ENCODE measurements around the gene MIA.
A peak's percentile ranks its signal among the peaks of the same experiment; 100 is the strongest.

The MIA gene

GRCh38 chr19:40808021-40808325 lies 32.7 kb downstream of the MIA start:
- H3K27ac ChIP-seq (ENCODE audit: extremely low read depth, low read depth, low read length): peak overlapping the region; percentile 28; the same call in 1 of the 2 replicates

GRCh38 chr19:40808497-40808896 lies 33.2 kb downstream of the MIA start:
- H3K9me3 ChIP-seq (ENCODE audit: control insufficient read depth, insufficient read depth, low read depth, low read length): no peaks in the 10 kb centered on the region
- POLR2A ChIA-PET: interaction anchor here (1.4 to 8.6 kb wide), 5 partner anchors 10 to 145 kb away, joined by 4 to 86 read pairs (median 18); partner anchors contain the start of genes ACTMAP, EGLN2, RAB4B and SNRPA
- TF ChIP-seq ZEB2 (tag by site-specific recombination; IDR thresholded peaks at IDR 0.05): 0 out of 2 replicates have a peak, but pooled peaks have one; percentile 3
- no peak for TF ChIP-seq PBX3 (CRISPR knock-in tag; IDR thresholded peaks at IDR 0.05)
- 0 out of 2 replicates have a peak, but pooled peaks have one; percentile 25 for TF ChIP-seq HIC1 (tag by site-specific recombination; IDR thresholded peaks at IDR 0.05)
- no peak overlapping the region for H3K4me3 ChIP-seq (ENCODE audit: low read depth, low read length)
- peaks cover 50% of the 10 kb centered on the region for H3K4me1 ChIP-seq (ENCODE audit: control insufficient read depth, insufficient read depth, low read length)
- no peak overlapping the region for H3K27ac ChIP-seq (ENCODE audit: extremely low read depth, low read depth, low read length)
- H3K36me3 ChIP-seq (ENCODE audit: control insufficient read depth in 2 of 2, insufficient read depth in 1 of 2, low read length in 2 of 2): peaks cover 28 to 52% of the 10 kb centered on the region in 2 experiments
- CTCF ChIA-PET: interaction anchor here (0.5 to 5.6 kb wide), 20 partner anchors 8 to 455 kb away, joined by 3 to 77 read pairs (median 6); partner anchors contain the start of genes ACTMAP, EGLN2, MIA and RAB4B

More at GRCh38 chr19:40808021-40808325, 32.7 kb downstream of the MIA start:
- no peak overlapping the region for H3K4me3 ChIP-seq (ENCODE audit: low read depth, low read length)
- no peak for TF ChIP-seq ZNF529 (tag by site-specific recombination; IDR thresholded peaks at IDR 0.05; ENCODE audit: insufficient replicate concordance)
- H3K36me3 ChIP-seq (ENCODE audit: control insufficient read depth in 2 of 2, insufficient read depth in 1 of 2, low read length in 2 of 2): peaks cover 28 to 57% of the 10 kb centered on the region in 2 experiments
- ChIA-PET POLR2A (interaction anchor here (1.3 to 8.6 kb wide), 6 partner anchors 10 to 145 kb away, joined by 4 to 86 read pairs (median 16); partner anchors contain the start of genes ACTMAP, EGLN2, RAB4B and SNRPA), CTCF (interaction anchor here (0.5 to 5.6 kb wide), 30 partner anchors 9 to 750 kb away, joined by 3 to 77 read pairs (median 4); partner anchors contain the start of genes ACTMAP, EGLN2, MIA and RAB4B)
- peaks cover 53% of the 10 kb centered on the region for H3K4me1 ChIP-seq (ENCODE audit: control insufficient read depth, insufficient read depth, low read length)
- no peaks in the 10 kb centered on the region for H3K9me3 ChIP-seq (ENCODE audit: control insufficient read depth, insufficient read depth, low read depth, low read length)

GRCh38 chr19:40809358-40810086 lies 34.2 kb downstream of the MIA start:
- no peak overlapping the region for H3K27ac ChIP-seq (ENCODE audit: extremely low read depth, low read depth, low read length)
- peaks cover 23 to 42% of the 10 kb centered on the region in 2 experiments for H3K36me3 ChIP-seq (ENCODE audit: control insufficient read depth in 2 of 2, insufficient read depth in 1 of 2, low read length in 2 of 2)
- ChIA-PET POLR2A (interaction anchor here (3.1 to 7.7 kb wide), 2 partner anchors 11 to 32 kb away, joined by 18 to 86 read pairs; partner anchors contain the start of genes EGLN2 and RAB4B), CTCF (interaction anchor here (0.9 to 5.6 kb wide), 6 partner anchors 10 to 156 kb away, joined by 3 to 77 read pairs (median 13); partner anchors contain the start of genes EGLN2 and RAB4B)
- H3K4me1 ChIP-seq (ENCODE audit: control insufficient read depth, insufficient read depth, low read length): peaks cover 40% of the 10 kb centered on the region
- H3K9me3 ChIP-seq (ENCODE audit: control insufficient read depth, insufficient read depth, low read depth, low read length): no peaks in the 10 kb centered on the region
- no peak overlapping the region for H3K4me3 ChIP-seq (ENCODE audit: low read depth, low read length)
- TF ChIP-seq ZNF23 (tag by site-specific recombination; IDR thresholded peaks at IDR 0.05; ENCODE audit: borderline replicate concordance): no peak
- no peak for TF ChIP-seq SP3 (tag by site-specific recombination; IDR thresholded peaks at IDR 0.05)
- TF ChIP-seq ZBTB26 (tag by site-specific recombination; optimal IDR thresholded peaks at IDR 0.05): peak; percentile 14
- TF ChIP-seq ZNF704 (tag by site-specific recombination; IDR thresholded peaks at IDR 0.05): no peak
- TF ChIP-seq ZNF488 (tag by site-specific recombination; IDR thresholded peaks at IDR 0.05): no peak
- 0 out of 2 replicates have a peak, but pooled peaks have one; percentile 32 for TF ChIP-seq HIC1 (tag by site-specific recombination; IDR thresholded peaks at IDR 0.05)
- TF ChIP-seq SETDB1 (IDR thresholded peaks at IDR 0.05; ENCODE audit: insufficient read length, low read length): no peak
- TF ChIP-seq ZNF214 (tag by site-specific recombination; IDR thresholded peaks at IDR 0.05; ENCODE audit: borderline replicate concordance): no peak
- no peak for TF ChIP-seq ZNF394 (tag by site-specific recombination; IDR thresholded peaks at IDR 0.05; ENCODE audit: borderline replicate concordance)
- no peak for TF ChIP-seq ZNF830 (tag by site-specific recombination; IDR thresholded peaks at IDR 0.05; ENCODE audit: low read depth)
- no peak for TF ChIP-seq ZNF776 (tag by site-specific recombination; IDR thresholded peaks at IDR 0.05; ENCODE audit: borderline replicate concordance)
- TF ChIP-seq OSR2 (tag by site-specific recombination; IDR thresholded peaks at IDR 0.05): no peak
- TF ChIP-seq ZNF600 (tag by site-specific recombination; IDR thresholded peaks at IDR 0.05): peak; percentile 83; the same call in 1 of the 2 replicates
- TF ChIP-seq SCRT2 (tag by site-specific recombination; IDR thresholded peaks at IDR 0.05): peak; percentile 73
- peak; percentile 14; the same call in 1 of the 2 replicates for TF ChIP-seq SCRT1 (tag by site-specific recombination; IDR thresholded peaks at IDR 0.05; ENCODE audit: borderline replicate concordance)
